HG02973 (cell line): ENCODE data around the gene ACKR1.
A peak's percentile ranks its signal among the peaks of the same experiment; 100 is the strongest.

Experiments
- ATAC-seq: cut with Tn5 transposase; IDR thresholded peaks from one replicate; pipeline ENCODE4 v1.9.1; 2021; ENCODE audit warnings: moderate library complexity; ENCODE audit not compliant: unreplicated experiment

Gene ACKR1, protein sequence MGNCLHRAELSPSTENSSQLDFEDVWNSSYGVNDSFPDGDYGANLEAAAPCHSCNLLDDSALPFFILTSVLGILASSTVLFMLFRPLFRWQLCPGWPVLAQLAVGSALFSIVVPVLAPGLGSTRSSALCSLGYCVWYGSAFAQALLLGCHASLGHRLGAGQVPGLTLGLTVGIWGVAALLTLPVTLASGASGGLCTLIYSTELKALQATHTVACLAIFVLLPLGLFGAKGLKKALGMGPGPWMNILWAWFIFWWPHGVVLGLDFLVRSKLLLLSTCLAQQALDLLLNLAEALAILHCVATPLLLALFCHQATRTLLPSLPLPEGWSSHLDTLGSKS

DNA sequence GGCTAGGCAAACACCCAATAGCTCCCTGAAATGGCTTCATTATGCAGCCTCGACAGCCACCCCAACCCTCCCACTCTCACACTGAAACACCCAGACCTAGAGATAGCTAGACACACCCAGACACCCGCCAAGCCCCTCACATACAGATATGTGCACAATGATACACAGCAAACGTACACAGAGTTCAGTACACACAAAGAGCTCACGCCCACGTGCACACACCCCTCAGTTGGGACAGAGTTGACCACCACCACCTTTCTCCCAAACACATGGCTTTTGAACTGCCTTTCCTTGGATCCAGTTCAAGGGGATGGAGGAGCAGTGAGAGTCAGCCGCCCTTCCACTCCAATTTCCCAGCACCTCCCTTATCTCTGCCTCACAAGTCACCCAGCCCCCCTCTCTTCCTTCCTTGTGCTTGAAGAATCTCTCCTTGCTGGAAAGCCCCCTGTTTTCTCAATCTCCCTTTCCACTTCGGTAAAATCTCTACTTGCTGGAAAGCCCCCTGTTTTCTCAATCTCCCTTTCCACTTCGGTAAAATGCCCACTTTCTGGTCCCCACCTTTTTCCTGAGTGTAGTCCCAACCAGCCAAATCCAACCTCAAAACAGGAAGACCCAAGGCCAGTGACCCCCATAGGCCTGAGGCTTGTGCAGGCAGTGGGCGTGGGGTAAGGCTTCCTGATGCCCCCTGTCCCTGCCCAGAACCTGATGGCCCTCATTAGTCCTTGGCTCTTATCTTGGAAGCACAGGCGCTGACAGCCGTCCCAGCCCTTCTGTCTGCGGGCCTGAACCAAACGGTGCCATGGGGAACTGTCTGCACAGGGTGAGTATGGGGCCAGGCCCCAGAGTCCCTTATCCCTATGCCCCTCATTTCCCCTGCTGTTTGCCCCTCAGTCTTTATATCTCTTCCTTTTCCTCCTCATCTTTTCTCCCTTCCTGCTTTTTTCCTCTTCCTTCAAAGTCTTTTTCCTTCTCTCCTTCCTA lies at the start of gene ACKR1:
TSS of gene ACKR1 (plus strand) at position 715 of the 981 bp plus-strand sequence. CDS start at position 800, 85 bp downstream.
- ATAC-seq = no peak

- peak; percentile 94 for ATAC-seq
These were observed 43.5 kb upstream of the ACKR1 start for GRCh38 chr1:159161001-159161718.

DNA sequence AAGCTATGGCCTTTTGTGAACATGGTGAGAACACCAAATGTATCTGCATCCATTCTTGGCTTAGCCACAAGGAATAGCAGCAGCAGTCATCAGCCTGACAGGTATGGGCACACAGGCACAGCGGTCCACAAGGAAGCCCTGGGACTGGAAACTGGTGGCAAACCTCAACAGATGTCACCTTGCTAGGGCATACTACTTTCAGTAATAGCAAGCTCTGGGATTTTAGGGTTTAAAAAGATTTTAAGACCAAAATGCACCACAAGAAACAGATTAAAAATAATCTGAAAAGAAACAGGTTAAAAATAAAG lies 43.0 kb upstream of the ACKR1 start:
- ATAC-seq = no peak

DNA sequence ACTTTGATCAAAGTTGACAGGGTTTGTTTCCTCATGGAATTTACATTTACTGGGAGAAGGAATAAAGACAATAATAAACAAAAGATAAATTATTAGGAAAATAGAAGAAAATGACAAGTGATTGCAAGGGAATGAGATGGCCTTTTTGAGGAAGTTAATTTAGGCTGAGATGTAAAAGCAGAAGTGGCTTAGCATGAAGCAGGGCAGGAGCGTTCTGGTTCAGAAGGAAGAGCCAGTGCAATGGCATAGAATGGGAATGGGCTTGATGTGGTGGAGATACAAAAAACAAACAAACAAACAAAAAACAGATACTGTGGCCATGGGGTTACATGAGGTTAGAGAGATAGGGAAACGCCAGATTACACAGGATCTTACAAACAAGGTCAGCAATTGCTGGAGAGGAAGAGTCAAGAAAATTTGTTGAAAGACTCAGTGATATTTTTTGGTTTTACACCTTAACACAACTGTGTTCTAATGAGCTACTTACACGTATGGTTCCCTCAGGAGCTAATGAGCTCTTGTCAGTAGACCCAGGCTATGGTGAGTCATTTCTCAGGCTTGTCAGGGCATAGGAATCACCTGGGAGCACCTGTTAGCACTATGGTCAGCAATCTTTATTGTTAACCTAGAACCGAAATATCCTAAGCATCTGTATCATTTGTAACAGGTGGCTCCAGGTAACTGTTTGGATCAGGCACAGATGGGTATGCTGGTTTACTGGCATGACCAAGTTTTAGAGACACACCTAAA lies 42.0 kb upstream of the ACKR1 start:
- ATAC-seq = no peak

GRCh38 chr1:159163614-159164228 lies 41.0 kb upstream of the ACKR1 start:
- no peak for ATAC-seq

- ATAC-seq = no peak
These were observed 36.6 kb upstream of the ACKR1 start for GRCh38 chr1:159168043-159168442.

GRCh38 chr1:159170639-159171038 lies 34.0 kb upstream of the ACKR1 start:
- ATAC-seq = no peak

- ATAC-seq = no peak
These were observed 33.4 kb upstream of the ACKR1 start, which contains the start of gene CADM3 for GRCh38 chr1:159171254-159171687. Gene CADM3 (plus strand): TSS chr1:159171615. CDS start chr1:159171766, 151 bp downstream.

DNA sequence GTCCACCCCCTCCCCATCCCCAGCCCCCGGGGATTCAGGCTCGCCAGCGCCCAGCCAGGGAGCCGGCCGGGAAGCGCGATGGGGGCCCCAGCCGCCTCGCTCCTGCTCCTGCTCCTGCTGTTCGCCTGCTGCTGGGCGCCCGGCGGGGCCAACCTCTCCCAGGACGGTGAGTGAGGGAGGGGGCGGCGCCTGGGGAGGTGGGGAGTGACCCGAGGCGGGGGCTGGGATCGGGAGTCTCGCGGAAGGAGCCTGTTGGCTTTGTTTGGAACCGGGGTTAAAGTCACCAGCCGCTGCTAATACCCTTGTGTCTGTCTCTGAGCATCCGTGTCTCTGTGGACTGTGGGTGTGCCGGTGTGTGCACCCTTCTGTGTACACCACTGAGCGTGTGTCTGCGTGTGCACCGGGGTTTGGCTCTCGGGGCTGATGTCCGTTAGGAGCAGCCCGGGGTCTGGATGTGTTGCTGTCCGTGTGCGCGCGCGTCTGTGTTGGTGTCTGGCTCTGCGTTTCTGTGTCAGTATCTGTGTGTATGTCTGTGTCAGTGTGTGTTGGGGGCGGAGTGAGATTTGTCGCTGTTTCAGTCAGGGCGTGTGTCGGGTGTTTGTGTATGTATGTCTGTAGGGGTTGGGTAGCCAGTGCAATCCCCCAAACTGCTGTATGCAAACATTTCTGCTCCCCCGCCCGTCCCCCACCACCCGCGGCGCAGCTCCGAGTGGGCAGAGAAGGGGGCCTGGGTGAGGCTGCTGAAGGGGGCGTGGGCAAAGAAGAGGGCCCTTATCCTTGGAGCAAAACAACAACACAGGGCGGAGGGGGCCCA lies 32.8 kb upstream of the ACKR1 start:
- ATAC-seq = no peak

DNA sequence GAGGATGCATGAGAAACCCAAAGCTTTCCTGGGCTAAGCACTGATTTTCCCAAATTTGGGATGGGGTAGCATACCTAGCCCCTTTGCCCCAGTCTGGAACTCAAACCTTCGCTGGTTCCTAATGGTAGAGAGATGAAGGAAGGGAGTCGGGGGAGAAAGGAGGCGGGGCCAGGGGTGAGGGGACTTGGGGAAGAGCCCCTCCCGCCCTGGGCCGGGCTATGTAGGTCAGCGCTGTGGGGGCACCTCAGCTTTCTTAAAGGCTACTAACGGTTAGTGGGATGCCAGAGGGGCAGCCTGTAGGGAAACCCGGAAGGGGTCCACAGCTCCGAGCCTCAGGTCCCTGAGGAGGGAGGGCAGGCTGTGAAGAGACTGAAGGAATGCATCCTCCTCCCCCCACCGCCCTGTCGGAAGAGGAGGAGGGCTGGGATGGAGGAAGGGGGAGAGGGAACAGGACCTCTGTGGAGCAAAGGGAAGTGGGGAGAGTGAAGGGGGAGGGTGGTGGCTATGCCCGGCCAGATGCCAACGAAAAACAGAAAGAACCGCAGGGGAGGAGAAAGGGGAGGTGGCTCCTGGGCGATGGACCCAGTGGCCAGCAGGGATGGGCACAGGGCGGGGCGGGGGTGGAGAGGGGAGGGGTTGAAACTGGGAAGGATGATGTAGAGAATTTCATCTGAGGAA lies 31.9 kb upstream of the ACKR1 start:
- ATAC-seq = no peak

DNA sequence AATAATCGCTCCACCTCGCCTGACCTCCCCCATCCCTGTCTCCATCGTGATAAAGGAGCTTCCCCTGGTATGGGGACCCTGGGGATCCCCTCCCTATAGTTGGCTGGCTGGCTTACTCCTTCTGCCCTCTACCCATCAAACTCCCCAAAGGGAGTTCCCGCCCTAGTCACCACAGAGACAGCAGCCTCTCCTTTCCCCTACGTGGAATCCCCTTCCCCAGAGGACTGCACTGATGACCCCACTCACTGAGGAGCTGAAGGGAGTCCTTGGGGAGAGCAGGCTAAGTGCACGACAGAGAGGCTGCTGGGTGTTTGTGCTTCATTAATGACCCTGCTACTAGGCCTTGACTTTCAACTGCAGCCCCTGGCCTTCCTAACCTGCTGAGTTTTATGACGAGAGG lies 31.4 kb upstream of the ACKR1 start:
- ATAC-seq = no peak

GRCh38 chr1:159175571-159175970 lies 29.1 kb upstream of the ACKR1 start:
- no peak for ATAC-seq

DNA sequence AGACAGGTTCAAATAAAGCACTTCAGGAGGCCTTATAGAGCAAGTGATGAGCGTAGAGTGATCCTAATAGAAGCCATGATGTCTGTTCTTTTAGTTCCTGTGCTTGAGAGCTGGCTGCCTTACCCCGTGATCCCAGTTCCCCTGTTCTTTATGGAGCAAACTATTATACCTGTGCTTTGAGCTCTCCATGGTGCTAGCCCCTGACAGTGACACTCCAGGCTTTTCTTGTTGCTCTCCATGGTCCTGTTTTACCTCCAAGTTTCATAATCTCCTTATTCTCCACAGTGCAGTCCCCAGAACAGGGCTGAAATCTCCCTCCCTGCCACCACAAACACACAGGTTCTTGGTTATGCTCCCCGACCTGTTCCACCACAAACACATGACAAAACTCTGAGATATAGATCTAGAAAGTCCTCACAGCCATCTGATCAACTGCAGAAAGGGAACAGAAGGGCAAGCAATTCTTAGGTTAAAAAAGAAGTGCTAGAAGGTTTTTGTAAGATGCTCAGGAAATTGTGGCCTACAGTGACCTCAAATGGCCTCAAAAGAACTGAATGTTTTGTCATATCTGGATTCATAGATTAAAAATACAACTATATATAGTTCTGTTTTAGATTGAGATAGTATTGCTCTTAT lies 27.3 kb upstream of the ACKR1 start:
- ATAC-seq = no peak

DNA sequence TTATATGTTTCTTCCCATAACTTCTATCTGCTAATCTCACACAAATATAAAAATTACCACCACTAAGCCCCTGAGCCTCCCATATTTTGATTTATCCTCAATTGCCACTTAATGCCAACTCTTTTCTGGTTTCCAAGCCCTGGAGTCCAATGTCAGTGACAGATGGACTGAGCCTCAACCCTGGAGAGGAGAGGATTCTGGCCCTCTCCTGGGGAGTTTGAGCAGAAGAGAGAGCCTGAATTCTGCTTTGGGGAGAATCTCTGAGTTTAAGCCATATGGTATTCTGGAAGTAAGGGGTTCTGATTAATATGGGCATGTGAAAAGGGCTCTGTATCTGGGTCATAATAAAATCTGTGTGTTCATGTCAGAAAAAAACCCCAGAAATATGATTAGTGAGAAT lies 24.8 kb upstream of the ACKR1 start:
- no peak for ATAC-seq

- ATAC-seq = no peak
These were observed 24.2 kb upstream of the ACKR1 start for GRCh38 chr1:159180516-159180915.

- no peak for ATAC-seq
These were observed 23.2 kb upstream of the ACKR1 start for GRCh38 chr1:159181328-159182024.

- ATAC-seq = no peak
These were observed 20.5 kb upstream of the ACKR1 start for GRCh38 chr1:159184201-159184600.

DNA sequence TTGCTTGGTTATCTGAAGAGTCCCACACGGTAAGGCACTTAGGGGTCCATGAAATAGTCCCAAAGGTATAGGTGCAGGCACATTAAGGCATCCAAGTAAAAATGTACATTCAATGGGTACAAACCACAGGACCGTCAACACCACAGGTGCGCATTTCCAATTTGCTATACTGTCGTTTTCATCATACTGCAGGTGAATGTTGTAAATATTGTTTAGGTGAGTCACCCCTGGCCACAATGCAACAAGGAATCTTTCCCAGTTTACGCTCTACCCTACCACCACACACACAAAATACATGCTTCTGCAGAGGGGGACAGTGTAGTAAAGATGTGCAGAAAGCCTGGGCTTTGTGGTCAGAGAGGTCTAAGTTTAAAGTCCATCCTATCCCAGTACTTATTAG lies 19.6 kb upstream of the ACKR1 start:
- no peak for ATAC-seq
